Mesendoderm (in vitro differentiated cells): Measurements from ENCODE around the gene TOP1.

Experiments
- DNase-seq: peaks from one replicate; pipeline ENCODE4 v3.0.0; 2013
- H2AK5ac ChIP-seq: 2 replicates; pipeline ENCODE4 v1.6.1; 2013; ENCODE audit warnings: low read length, inconsistent platforms
- H2BK120ac ChIP-seq: 2 replicates; pipeline ENCODE4 v1.6.1; 2013; ENCODE audit warnings: low read depth, mild to moderate bottlenecking, low read length, moderate library complexity, mixed read lengths
- H2BK15ac ChIP-seq: replicated peaks from 2 replicates; pipeline ENCODE4 v1.6.1; 2013; ENCODE audit warnings: low read depth, mild to moderate bottlenecking, moderate library complexity
- H2BK5ac ChIP-seq: 2 replicates; pipeline ENCODE4 v1.6.1; 2013; ENCODE audit warnings: low read length, inconsistent platforms
- H3K18ac ChIP-seq: 2 replicates; pipeline ENCODE4 v1.6.1; 2013; ENCODE audit warnings: mild to moderate bottlenecking, low read length, mixed read lengths
- H3K23ac ChIP-seq: one replicate; pipeline ENCODE4 v1.6.1; 2013; ENCODE audit warnings: low read length
- H3K27ac ChIP-seq: 2 replicates; pipeline ENCODE4 v1.5.1; 2013; ENCODE audit warnings: low read depth, mild to moderate bottlenecking, inconsistent platforms, low read length, moderate library complexity
- H3K27me3 ChIP-seq: 2 replicates; pipeline ENCODE4 v1.6.1; 2013; ENCODE audit warnings: low read length, control low read depth, mild to moderate bottlenecking, inconsistent platforms; ENCODE audit not compliant: insufficient read depth, poor library complexity
- H3K36me3 ChIP-seq: 2 replicates; pipeline ENCODE4 v1.6.1; 2013; ENCODE audit warnings: low read length, inconsistent platforms; ENCODE audit not compliant: control insufficient read depth, insufficient read depth
- H3K4ac ChIP-seq: one replicate; pipeline ENCODE4 v1.6.1; 2013; ENCODE audit warnings: low read depth, mild to moderate bottlenecking, low read length, moderate library complexity
- H3K4me1 ChIP-seq: 2 replicates; pipeline ENCODE4 v1.6.1; 2013; ENCODE audit warnings: low read depth, low read length, inconsistent platforms; ENCODE audit not compliant: control insufficient read depth
- H3K4me2 ChIP-seq: 2 replicates; pipeline ENCODE4 v1.6.1; 2013; ENCODE audit warnings: low read length
- H3K4me3 ChIP-seq: 2 replicates; pipeline ENCODE4 v1.5.1; 2013; ENCODE audit warnings: mild to moderate bottlenecking, low read length
- H3K56ac ChIP-seq: one replicate; pipeline ENCODE4 v1.6.1; 2013; ENCODE audit warnings: low read length
- H3K79me1 ChIP-seq: 2 replicates; pipeline ENCODE4 v1.6.1; 2013; ENCODE audit warnings: low read length, inconsistent platforms
- H3K79me2 ChIP-seq: 2 replicates; pipeline ENCODE4 v1.6.1; 2013; ENCODE audit warnings: mild to moderate bottlenecking, low read length; ENCODE audit not compliant: control insufficient read depth, insufficient read depth
- H3K9ac ChIP-seq: 2 replicates; pipeline ENCODE4 v1.6.1; 2013; ENCODE audit warnings: low read length, inconsistent platforms
- H4K5ac ChIP-seq: one replicate; pipeline ENCODE4 v1.6.1; 2013; ENCODE audit warnings: low read length
- H4K8ac ChIP-seq: one replicate; pipeline ENCODE4 v1.6.1; 2013; ENCODE audit warnings: low read depth, mild to moderate bottlenecking, control low read depth, low read length, moderate library complexity
- WGBS: extraction: QIAGEN DNeasy Blood & Tissue Kit; methylation state at CpG from one replicate; pipeline ENCODE4 v1.1.7; 2013; ENCODE audit warnings: low lambda C conversion rate, missing lambda C conversion rate; ENCODE audit not compliant: insufficient coverage; ENCODE audit errors: extremely low coverage; 5-methylcytosine and 5-hydroxymethylcytosine counted together

Gene TOP1

DNA sequence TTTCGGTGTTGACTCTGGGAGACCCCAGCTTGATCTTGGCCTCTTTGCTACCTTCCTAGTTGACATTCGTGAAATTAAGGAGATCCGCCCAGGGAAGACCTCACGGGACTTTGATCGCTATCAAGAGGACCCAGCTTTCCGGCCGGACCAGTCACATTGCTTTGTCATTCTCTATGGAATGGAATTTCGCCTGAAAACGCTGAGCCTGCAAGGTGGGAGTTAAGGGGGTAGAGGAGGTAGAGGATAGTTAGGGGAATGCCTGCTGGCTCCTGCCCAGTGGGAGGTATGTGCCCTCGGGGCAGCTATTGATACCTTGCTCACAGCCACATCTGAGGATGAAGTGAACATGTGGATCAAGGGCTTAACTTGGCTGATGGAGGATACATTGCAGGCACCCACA lies 130.9 kb downstream of the TOP1 start:
- Histone ChIP-seq H3K23ac (no peak overlapping the region), H2AK5ac (no peak overlapping the region), H3K36me3 (peaks cover 19% of the 10 kb centered on the region), H3K9ac (no peak overlapping the region), H3K4me3 (no peak overlapping the region), H3K79me2 (peaks cover 54% of the 10 kb centered on the region), H3K4ac (no peak overlapping the region), H3K56ac (no peak overlapping the region), H3K4me2 (no peak overlapping the region), H3K4me1 (peaks cover 3% of the 10 kb centered on the region), H2BK120ac (no peak overlapping the region), H3K79me1 (peaks cover 47% of the 10 kb centered on the region), H3K27ac (no peak overlapping the region), H2BK15ac (no peak overlapping the region), H4K5ac (no peak overlapping the region), H2BK5ac (no peak overlapping the region), H3K18ac (no peak overlapping the region), H4K8ac (no peak overlapping the region), H3K27me3 (no peaks in the 10 kb centered on the region)
- no CpG with 5 or more reads among the region's 10 CpGs for WGBS
- peak; percentile 52 for DNase-seq

DNA sequence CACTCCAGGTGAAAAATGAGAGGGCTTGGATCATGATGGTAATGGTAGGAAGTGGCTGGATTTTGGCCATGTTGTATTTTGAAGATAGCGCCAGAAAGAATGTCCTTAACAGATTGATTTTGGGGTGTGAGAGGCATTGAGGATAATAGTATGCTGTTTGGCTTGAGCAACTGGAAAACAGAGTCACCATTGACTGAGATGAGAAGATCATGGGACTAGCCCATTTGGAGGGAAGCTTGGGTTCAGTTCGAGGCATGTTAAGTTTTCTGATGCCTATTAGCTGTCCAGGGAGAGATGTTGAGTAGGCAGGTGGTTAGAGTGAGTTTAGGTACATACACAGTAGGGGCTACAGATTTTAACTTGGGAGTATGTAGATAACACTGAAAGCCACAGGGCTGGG lies 132.1 kb downstream of the TOP1 start:
- H3K79me1 ChIP-seq, result peaks cover 39% of the 10 kb centered on the region
- no peak overlapping the region for H2BK15ac ChIP-seq
- H3K9ac ChIP-seq, result no peak overlapping the region
- WGBS, result no CpG with 5 or more reads among the region's 2 CpGs
- H2BK120ac ChIP-seq, result no peak overlapping the region
- H3K4ac ChIP-seq, result no peak overlapping the region
- H3K36me3 ChIP-seq, result peaks cover 27% of the 10 kb centered on the region
- H3K23ac ChIP-seq, result no peak overlapping the region
- H3K4me1 ChIP-seq, result peaks cover 3% of the 10 kb centered on the region
- H4K5ac ChIP-seq, result no peak overlapping the region
- H3K56ac ChIP-seq, result no peak overlapping the region
- H4K8ac ChIP-seq, result no peak overlapping the region
- H3K27me3 ChIP-seq, result no peaks in the 10 kb centered on the region
- DNase-seq, result no peak
- no peak overlapping the region for H3K4me3 ChIP-seq
- no peak overlapping the region for H3K18ac ChIP-seq
- H3K27ac ChIP-seq, result no peak overlapping the region
- H3K4me2 ChIP-seq, result no peak overlapping the region
- H3K79me2 ChIP-seq, result peaks cover 42% of the 10 kb centered on the region
- H2AK5ac ChIP-seq, result no peak overlapping the region
- no peak overlapping the region for H2BK5ac ChIP-seq

DNA sequence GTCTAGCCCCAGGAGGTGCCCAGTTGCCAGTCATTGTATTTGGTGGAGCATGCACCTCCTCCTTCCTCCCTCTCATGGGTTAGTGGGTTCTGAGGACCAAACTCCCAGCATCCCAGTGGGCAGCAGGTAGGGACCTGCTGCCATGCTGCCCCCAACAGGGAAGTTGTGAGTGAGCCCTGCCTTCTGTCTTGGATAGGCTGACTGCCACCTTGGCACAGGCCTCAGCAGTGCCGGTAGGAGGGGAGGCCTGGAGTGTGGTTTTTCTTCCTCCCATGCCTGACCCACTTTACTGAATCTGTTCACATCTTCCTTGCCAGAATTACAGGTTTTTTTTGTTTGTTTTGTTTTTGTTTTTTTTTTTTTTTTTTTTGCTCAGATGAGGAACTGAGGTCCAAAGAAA lies 133.3 kb downstream of the TOP1 start:
- H3K4me2 ChIP-seq, result no peak overlapping the region
- no peak overlapping the region for H2BK120ac ChIP-seq
- H3K79me1 ChIP-seq, result peaks cover 35% of the 10 kb centered on the region
- no peak overlapping the region for H3K4ac ChIP-seq
- no peak overlapping the region for H3K9ac ChIP-seq
- peaks cover 36% of the 10 kb centered on the region for H3K36me3 ChIP-seq
- no peaks in the 10 kb centered on the region for H3K27me3 ChIP-seq
- H3K4me1 ChIP-seq, result peaks cover 3% of the 10 kb centered on the region
- no peak overlapping the region for H3K27ac ChIP-seq
- H2BK15ac ChIP-seq, result no peak overlapping the region
- no peak overlapping the region for H3K18ac ChIP-seq
- no peak overlapping the region for H2BK5ac ChIP-seq
- peaks cover 30% of the 10 kb centered on the region for H3K79me2 ChIP-seq
- WGBS, result no CpG with 5 or more reads among the region's 1 CpG
- no peak overlapping the region for H3K23ac ChIP-seq
- no peak overlapping the region for H3K4me3 ChIP-seq
- DNase-seq, result no peak
- H3K56ac ChIP-seq, result no peak overlapping the region
- no peak overlapping the region for H2AK5ac ChIP-seq
- H4K8ac ChIP-seq, result no peak overlapping the region
- no peak overlapping the region for H4K5ac ChIP-seq

DNA sequence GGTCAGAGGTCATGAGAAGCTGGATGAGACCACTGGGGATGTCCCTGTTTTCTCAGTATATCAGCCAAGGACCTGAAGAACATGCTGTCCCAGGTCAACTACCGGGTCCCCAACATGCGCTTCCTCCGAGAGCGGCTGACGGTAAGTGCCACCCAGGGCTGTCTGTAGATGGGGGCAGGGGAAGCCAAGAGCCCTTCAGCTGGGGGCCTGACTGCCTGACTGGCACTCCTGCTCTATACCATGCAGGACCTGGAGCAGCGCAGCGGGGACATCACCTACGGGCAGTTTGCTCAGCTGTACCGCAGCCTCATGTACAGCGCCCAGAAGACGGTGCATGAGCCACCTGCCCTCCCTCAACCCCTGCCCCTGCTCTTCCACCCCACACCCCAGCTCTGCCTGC lies 133.8 kb downstream of the TOP1 start:
- H2AK5ac ChIP-seq, result no peak overlapping the region
- no peak overlapping the region for H2BK120ac ChIP-seq
- no peak for DNase-seq
- no peak overlapping the region for H2BK5ac ChIP-seq
- no peak overlapping the region for H3K4ac ChIP-seq
- H3K27me3 ChIP-seq, result no peaks in the 10 kb centered on the region
- H4K5ac ChIP-seq, result no peak overlapping the region
- H3K4me1 ChIP-seq, result peaks cover 3% of the 10 kb centered on the region
- no peak overlapping the region for H2BK15ac ChIP-seq
- no peak overlapping the region for H3K18ac ChIP-seq
- H3K23ac ChIP-seq, result no peak overlapping the region
- H3K9ac ChIP-seq, result no peak overlapping the region
- no peak overlapping the region for H3K56ac ChIP-seq
- WGBS, result no CpG with 5 or more reads among the region's 11 CpGs
- no peak overlapping the region for H3K27ac ChIP-seq
- peaks cover 38% of the 10 kb centered on the region for H3K36me3 ChIP-seq
- no peak overlapping the region for H3K4me3 ChIP-seq
- H3K79me2 ChIP-seq, result peaks cover 25% of the 10 kb centered on the region
- H3K4me2 ChIP-seq, result no peak overlapping the region
- H3K79me1 ChIP-seq, result peaks cover 35% of the 10 kb centered on the region
- no peak overlapping the region for H4K8ac ChIP-seq

DNA sequence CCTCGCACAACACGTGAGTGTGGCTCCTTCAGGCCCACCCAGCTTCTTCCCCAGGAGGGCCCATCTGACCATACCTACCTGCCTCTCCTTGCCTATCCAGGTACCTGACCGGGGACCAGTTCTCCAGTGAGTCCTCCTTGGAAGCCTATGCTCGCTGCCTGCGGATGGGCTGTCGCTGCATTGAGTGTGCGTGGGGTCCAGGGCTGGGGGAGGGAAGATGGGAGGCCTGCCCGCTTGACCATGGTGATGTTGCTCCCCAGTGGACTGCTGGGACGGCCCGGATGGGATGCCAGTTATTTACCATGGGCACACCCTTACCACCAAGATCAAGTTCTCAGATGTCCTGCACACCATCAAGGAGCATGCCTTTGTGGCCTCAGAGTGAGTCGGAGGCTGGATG lies 135.2 kb downstream of the TOP1 start:
- H4K5ac ChIP-seq, result no peak overlapping the region
- H3K4me3 ChIP-seq, result no peak overlapping the region
- peaks cover 21% of the 10 kb centered on the region for H3K79me1 ChIP-seq
- H3K18ac ChIP-seq, result no peak overlapping the region
- H2BK120ac ChIP-seq, result no peak overlapping the region
- H3K79me2 ChIP-seq, result peaks cover 11% of the 10 kb centered on the region
- H3K56ac ChIP-seq, result no peak overlapping the region
- H2BK5ac ChIP-seq, result no peak overlapping the region
- no peak for DNase-seq
- H3K4ac ChIP-seq, result no peak overlapping the region
- H4K8ac ChIP-seq, result no peak overlapping the region
- no peak overlapping the region for H2AK5ac ChIP-seq
- H3K36me3 ChIP-seq, result peaks cover 43% of the 10 kb centered on the region
- H2BK15ac ChIP-seq, result no peak overlapping the region
- H3K23ac ChIP-seq, result no peak overlapping the region
- no peak overlapping the region for H3K4me2 ChIP-seq
- no CpG with 5 or more reads among the region's 11 CpGs for WGBS
- H3K9ac ChIP-seq, result no peak overlapping the region
- no peaks in the 10 kb centered on the region for H3K27me3 ChIP-seq
- H3K27ac ChIP-seq, result no peak overlapping the region
- peaks cover 3% of the 10 kb centered on the region for H3K4me1 ChIP-seq
